ENCODE data around the gene GRIP2.

DNA sequence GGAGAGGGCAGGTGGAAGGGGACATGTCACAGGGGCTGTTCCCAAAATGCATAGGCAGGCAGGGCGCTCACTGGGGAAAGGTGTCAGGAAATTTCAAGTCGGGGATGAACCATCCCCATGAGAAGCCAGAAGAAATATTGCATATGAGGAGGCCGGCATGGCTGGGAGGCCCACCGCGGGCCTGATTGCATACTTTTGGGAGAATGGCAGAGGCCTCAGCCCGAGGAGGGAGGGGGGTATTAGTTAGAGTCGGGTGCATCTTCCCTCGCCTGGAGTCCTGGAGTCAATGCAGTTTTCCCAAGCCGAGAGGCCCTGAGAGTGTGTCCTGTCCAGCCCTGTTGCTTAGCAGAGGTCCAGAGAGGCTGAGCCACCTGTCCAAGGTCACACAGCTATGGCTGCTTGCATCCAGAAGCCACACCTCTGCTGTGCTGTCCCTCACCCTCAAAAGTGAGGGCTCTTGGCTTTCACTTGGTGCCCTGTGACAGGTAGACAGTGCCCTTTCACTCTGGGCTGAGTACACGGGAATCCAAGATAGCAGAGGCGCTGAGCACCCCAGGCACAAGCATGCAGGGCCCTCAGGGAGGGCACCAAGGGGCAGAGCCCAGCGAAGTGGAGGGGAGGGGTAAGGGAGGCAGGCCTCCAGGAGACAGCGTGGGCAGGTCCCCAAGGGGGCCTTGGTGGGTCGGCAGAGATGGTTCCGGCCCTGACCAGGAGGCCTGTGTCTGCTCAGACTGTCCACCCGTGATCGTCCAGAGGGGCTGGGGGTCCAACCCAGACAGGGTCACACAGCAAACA, 48.5 kb downstream of the GRIP2 start:
- TF ChIP-seq, protein P1, sequence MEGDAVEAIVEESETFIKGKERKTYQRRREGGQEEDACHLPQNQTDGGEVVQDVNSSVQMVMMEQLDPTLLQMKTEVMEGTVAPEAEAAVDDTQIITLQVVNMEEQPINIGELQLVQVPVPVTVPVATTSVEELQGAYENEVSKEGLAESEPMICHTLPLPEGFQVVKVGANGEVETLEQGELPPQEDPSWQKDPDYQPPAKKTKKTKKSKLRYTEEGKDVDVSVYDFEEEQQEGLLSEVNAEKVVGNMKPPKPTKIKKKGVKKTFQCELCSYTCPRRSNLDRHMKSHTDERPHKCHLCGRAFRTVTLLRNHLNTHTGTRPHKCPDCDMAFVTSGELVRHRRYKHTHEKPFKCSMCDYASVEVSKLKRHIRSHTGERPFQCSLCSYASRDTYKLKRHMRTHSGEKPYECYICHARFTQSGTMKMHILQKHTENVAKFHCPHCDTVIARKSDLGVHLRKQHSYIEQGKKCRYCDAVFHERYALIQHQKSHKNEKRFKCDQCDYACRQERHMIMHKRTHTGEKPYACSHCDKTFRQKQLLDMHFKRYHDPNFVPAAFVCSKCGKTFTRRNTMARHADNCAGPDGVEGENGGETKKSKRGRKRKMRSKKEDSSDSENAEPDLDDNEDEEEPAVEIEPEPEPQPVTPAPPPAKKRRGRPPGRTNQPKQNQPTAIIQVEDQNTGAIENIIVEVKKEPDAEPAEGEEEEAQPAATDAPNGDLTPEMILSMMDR (IDR thresholded peaks at IDR 0.05; ENCODE audit: poor library complexity): no peak
- TF ChIP-seq EZH2 (IDR thresholded peaks at IDR 0.05; ENCODE audit: borderline replicate concordance) (no peak), EZH2phosphoT487 (IDR thresholded peaks at IDR 0.05; ENCODE audit: low read depth, severe bottlenecking, unreplicated experiment) (no peak)

All from hepatocyte (in vitro differentiated cells).